Measurements from ENCODE around the gene ST3GAL5. TPM values are rescaled to one million over a fixed set of nuclear protein-coding genes. Genes with fewer than 3 reads are reported as not detected.
A peak's percentile ranks its signal among the peaks of the same experiment; 100 is the strongest.

ST3GAL5 gene
- total and polyA plus RNA-seq, 12 donors: 25.6 to 172 (median 85.6) TPM

- Histone ChIP-seq H3K27ac (peak overlapping the region in 1 of 5 donors; percentile 37), H3K4me1 (replicated peaks in 1 of 2) (peaks cover 28 to 40% of the 10 kb centered on the region in 2 donors), H3K27me3 (no peaks in the 10 kb centered on the region), H3K4me3 (no peak overlapping the region), H3K36me3 (replicated peaks in 1 of 2) (no peaks in the 10 kb centered on the region), H3K9me3 (replicated peaks in 1 of 3) (no peaks in the 10 kb centered on the region)
- peak in 1 of 7 donors; percentile 43 for DNase-seq
- TF ChIP-seq CTCF (IDR thresholded peaks at IDR 0.05) (no peak), POLR2A (IDR thresholded peaks at IDR 0.05) (no peak)
- WGBS, 4 donors: 75 to 92% (median 81%) methylated on average over 7 to 9 of the region's 9 CpGs
- intact Hi-C loops (cut with DNase I): no loop called here
Observed at GRCh38 chr2:85926931-85927661, 38.3 kb upstream of the ST3GAL5 start.

GRCh38 chr2:85926526-85926925 lies 37.7 kb upstream of the ST3GAL5 start:
- H3K4me1 ChIP-seq (replicated peaks in 1 of 2): peaks cover 33 to 46% of the 10 kb centered on the region in 2 donors
- 69 to 80% (median 74%) methylated on average over 5 of the region's 5 CpGs for WGBS, 4 donors
- peak in 1 of 7 donors; percentile 42 for DNase-seq
- H3K36me3 ChIP-seq (replicated peaks in 1 of 2): no peaks in the 10 kb centered on the region
- intact Hi-C loops (cut with DNase I): no loop called here
- H3K27me3 ChIP-seq: no peaks in the 10 kb centered on the region
- no peak for TF ChIP-seq POLR2A (IDR thresholded peaks at IDR 0.05)
- TF ChIP-seq CTCF (IDR thresholded peaks at IDR 0.05): no peak
- peak overlapping the region in 1 of 5 donors; percentile 37 for H3K27ac ChIP-seq
- H3K4me3 ChIP-seq: no peak overlapping the region
- no peaks in the 10 kb centered on the region for H3K9me3 ChIP-seq (replicated peaks in 1 of 3)

- WGBS, 4 donors: 80 to 95% (median 92%) methylated on average over 1 to 2 of the region's 2 CpGs
- H3K27ac ChIP-seq: peak overlapping the region; percentile 40 to 90 (median 83)
Observed at GRCh38 chr2:85925216-85925671, 36.5 kb upstream of the ST3GAL5 start.

More at GRCh38 chr2:85925216-85925671, 36.5 kb upstream of the ST3GAL5 start:
- TF ChIP-seq CTCF (IDR thresholded peaks at IDR 0.05): no peak
- no peak for TF ChIP-seq POLR2A (IDR thresholded peaks at IDR 0.05)
- H3K36me3 ChIP-seq (replicated peaks in 1 of 2): no peaks in the 10 kb centered on the region
- peak in 1 of 7 donors; percentile 50 for DNase-seq
- H3K4me1 ChIP-seq (replicated peaks in 1 of 2): peaks cover 38 to 50% of the 10 kb centered on the region in 2 donors
- peak overlapping the region in 1 of 4 donors; percentile 3 for H3K4me3 ChIP-seq
- no peaks in the 10 kb centered on the region for H3K27me3 ChIP-seq
- intact Hi-C loops (cut with DNase I): no loop called here
- no peaks in the 10 kb centered on the region for H3K9me3 ChIP-seq (replicated peaks in 1 of 3)

Measured in adrenal gland (tissue), 12 donors.